ENCODE measurements around the gene SPCS1.

DNA sequence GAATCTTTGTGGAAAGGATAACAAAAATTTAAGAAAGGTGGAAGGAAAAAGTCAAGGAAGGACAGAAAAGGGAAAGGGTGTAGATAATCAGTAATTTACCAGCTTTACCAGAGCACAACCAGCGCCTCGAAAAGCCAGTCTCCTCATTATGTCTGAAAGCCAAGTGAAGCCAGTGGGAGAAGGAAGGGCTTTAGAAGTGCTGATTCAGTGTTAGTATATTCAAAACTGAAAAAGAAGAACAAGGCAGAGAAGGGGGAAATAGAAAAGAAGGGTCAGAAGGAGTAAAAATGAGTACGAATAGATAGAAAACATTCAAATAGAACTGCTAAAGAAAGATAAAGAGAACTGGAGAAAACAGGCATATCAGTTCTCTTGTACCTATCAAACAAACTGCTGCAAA, 24.3 kb upstream of the SPCS1 start:
- TF ChIP-seq POLR2A (IDR thresholded peaks at IDR 0.05): no peak
- TF ChIP-seq, protein P1, sequence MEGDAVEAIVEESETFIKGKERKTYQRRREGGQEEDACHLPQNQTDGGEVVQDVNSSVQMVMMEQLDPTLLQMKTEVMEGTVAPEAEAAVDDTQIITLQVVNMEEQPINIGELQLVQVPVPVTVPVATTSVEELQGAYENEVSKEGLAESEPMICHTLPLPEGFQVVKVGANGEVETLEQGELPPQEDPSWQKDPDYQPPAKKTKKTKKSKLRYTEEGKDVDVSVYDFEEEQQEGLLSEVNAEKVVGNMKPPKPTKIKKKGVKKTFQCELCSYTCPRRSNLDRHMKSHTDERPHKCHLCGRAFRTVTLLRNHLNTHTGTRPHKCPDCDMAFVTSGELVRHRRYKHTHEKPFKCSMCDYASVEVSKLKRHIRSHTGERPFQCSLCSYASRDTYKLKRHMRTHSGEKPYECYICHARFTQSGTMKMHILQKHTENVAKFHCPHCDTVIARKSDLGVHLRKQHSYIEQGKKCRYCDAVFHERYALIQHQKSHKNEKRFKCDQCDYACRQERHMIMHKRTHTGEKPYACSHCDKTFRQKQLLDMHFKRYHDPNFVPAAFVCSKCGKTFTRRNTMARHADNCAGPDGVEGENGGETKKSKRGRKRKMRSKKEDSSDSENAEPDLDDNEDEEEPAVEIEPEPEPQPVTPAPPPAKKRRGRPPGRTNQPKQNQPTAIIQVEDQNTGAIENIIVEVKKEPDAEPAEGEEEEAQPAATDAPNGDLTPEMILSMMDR (IDR thresholded peaks at IDR 0.05): no peak
